ENCODE data around the gene FSTL5.

Gene FSTL5

GRCh38 chr4:161555689-161556660 lies 607.8 kb downstream of the FSTL5 start:
- TF ChIP-seq POLR2AphosphoS5 (IDR thresholded peaks at IDR 0.05; ENCODE audit: low read depth, low read length), result no peak
- no peak for TF ChIP-seq TAF1 (IDR thresholded peaks at IDR 0.05; ENCODE audit: borderline replicate concordance, insufficient read depth, low read length)
- TF ChIP-seq SIN3A (IDR thresholded peaks at IDR 0.05; ENCODE audit: borderline replicate concordance, insufficient read depth, low read length), result no peak
- TF ChIP-seq FOXP2 (optimal IDR thresholded peaks at IDR 0.05; ENCODE audit: borderline replicate concordance, extremely low read depth, extremely low read length, insufficient read depth), result no peak
- TF ChIP-seq REST (IDR thresholded peaks at IDR 0.05; ENCODE audit: insufficient read depth in 1 of 2, low read depth in 2 of 2, low read length in 2 of 2), result no peak

- no peak for TF ChIP-seq REST (IDR thresholded peaks at IDR 0.05; ENCODE audit: insufficient read depth in 1 of 2, low read depth in 2 of 2, low read length in 2 of 2)
- TF ChIP-seq POLR2AphosphoS5 (IDR thresholded peaks at IDR 0.05; ENCODE audit: low read depth, low read length), result no peak
- TF ChIP-seq FOXP2 (optimal IDR thresholded peaks at IDR 0.05; ENCODE audit: borderline replicate concordance, extremely low read depth, extremely low read length, insufficient read depth), result no peak
- TF ChIP-seq SIN3A (IDR thresholded peaks at IDR 0.05; ENCODE audit: borderline replicate concordance, insufficient read depth, low read length), result no peak
- no peak for TF ChIP-seq TAF1 (IDR thresholded peaks at IDR 0.05; ENCODE audit: borderline replicate concordance, insufficient read depth, low read length)
These were observed 609.3 kb downstream of the FSTL5 start for GRCh38 chr4:161554372-161554990.

GRCh38 chr4:161546902-161547301 lies 616.9 kb downstream of the FSTL5 start:
- TF ChIP-seq TAF1 (IDR thresholded peaks at IDR 0.05; ENCODE audit: borderline replicate concordance, insufficient read depth, low read length), result no peak
- no peak for TF ChIP-seq POLR2AphosphoS5 (IDR thresholded peaks at IDR 0.05; ENCODE audit: low read depth, low read length)
- no peak for TF ChIP-seq FOXP2 (optimal IDR thresholded peaks at IDR 0.05; ENCODE audit: borderline replicate concordance, extremely low read depth, extremely low read length, insufficient read depth)
- TF ChIP-seq REST (IDR thresholded peaks at IDR 0.05; ENCODE audit: insufficient read depth in 1 of 2, low read depth in 2 of 2, low read length in 2 of 2), result no peak
- TF ChIP-seq SIN3A (IDR thresholded peaks at IDR 0.05; ENCODE audit: borderline replicate concordance, insufficient read depth, low read length), result no peak

- TF ChIP-seq POLR2AphosphoS5 (IDR thresholded peaks at IDR 0.05; ENCODE audit: low read depth, low read length) (no peak), REST (IDR thresholded peaks at IDR 0.05; ENCODE audit: insufficient read depth in 1 of 2, low read depth in 2 of 2, low read length in 2 of 2) (no peak), FOXP2 (optimal IDR thresholded peaks at IDR 0.05; ENCODE audit: borderline replicate concordance, extremely low read depth, extremely low read length, insufficient read depth) (no peak), SIN3A (IDR thresholded peaks at IDR 0.05; ENCODE audit: borderline replicate concordance, insufficient read depth, low read length) (no peak), TAF1 (IDR thresholded peaks at IDR 0.05; ENCODE audit: borderline replicate concordance, insufficient read depth, low read length) (no peak)
These were observed 623.5 kb downstream of the FSTL5 start for GRCh38 chr4:161540265-161540664.
